GM21515 (cell line): ENCODE results near the gene EPYC.

Experiments
- ATAC-seq: cut with Tn5 transposase; IDR thresholded peaks from one replicate; pipeline ENCODE4 v1.9.1; 2021; ENCODE audit not compliant: unreplicated experiment

Gene EPYC

GRCh38 chr12:91004872-91005271 lies at the start of gene EPYC:
Gene EPYC (minus strand): TSS chr12:91004972. CDS start chr12:91002565, 2,407 bp downstream.
- ATAC-seq: no peak

GRCh38 chr12:91053951-91054715 lies 49.4 kb upstream of the EPYC start:
- no peak for ATAC-seq

- no peak for ATAC-seq
These were observed 47.3 kb upstream of the EPYC start for GRCh38 chr12:91052026-91052425.

- no peak for ATAC-seq
These were observed 39.8 kb upstream of the EPYC start for GRCh38 chr12:91044586-91044985.

- ATAC-seq: no peak
These were observed 38.6 kb upstream of the EPYC start for GRCh38 chr12:91043408-91043807.

GRCh38 chr12:91040096-91040755 lies 35.5 kb upstream of the EPYC start:
- ATAC-seq: no peak

GRCh38 chr12:91037276-91037675 lies 32.5 kb upstream of the EPYC start:
- ATAC-seq: no peak

- ATAC-seq: no peak
These were observed 28.5 kb upstream of the EPYC start for GRCh38 chr12:91033251-91033650.

- ATAC-seq: peak; percentile 44
These were observed 18.7 kb upstream of the EPYC start for GRCh38 chr12:91023326-91024004.

GRCh38 chr12:91021076-91021475 lies 16.3 kb upstream of the EPYC start:
- no peak for ATAC-seq

GRCh38 chr12:91019455-91019854 lies 14.7 kb upstream of the EPYC start:
- ATAC-seq: no peak

GRCh38 chr12:91017511-91018263 lies 12.9 kb upstream of the EPYC start:
- ATAC-seq: no peak

GRCh38 chr12:91017043-91017442 lies 12.3 kb upstream of the EPYC start:
- ATAC-seq: no peak

- ATAC-seq: peak; percentile 89
These were observed 4.7 kb upstream of the EPYC start for GRCh38 chr12:91009319-91009950.

- peak; percentile 69 for ATAC-seq
These were observed 2.9 kb upstream of the EPYC start for GRCh38 chr12:91007531-91008290.

GRCh38 chr12:91003737-91004136 lies 1.0 kb downstream of the EPYC start:
- no peak for ATAC-seq

- ATAC-seq: no peak
These were observed 3.5 kb downstream of the EPYC start for GRCh38 chr12:91001306-91001705.

- no peak for ATAC-seq
These were observed 4.8 kb downstream of the EPYC start for GRCh38 chr12:90999966-91000365.

- no peak for ATAC-seq
These were observed 5.2 kb downstream of the EPYC start for GRCh38 chr12:90999527-90999926.

GRCh38 chr12:90995010-90995409 lies 9.8 kb downstream of the EPYC start:
- ATAC-seq: no peak
